ENCODE data around the gene ARL15.

DNA sequence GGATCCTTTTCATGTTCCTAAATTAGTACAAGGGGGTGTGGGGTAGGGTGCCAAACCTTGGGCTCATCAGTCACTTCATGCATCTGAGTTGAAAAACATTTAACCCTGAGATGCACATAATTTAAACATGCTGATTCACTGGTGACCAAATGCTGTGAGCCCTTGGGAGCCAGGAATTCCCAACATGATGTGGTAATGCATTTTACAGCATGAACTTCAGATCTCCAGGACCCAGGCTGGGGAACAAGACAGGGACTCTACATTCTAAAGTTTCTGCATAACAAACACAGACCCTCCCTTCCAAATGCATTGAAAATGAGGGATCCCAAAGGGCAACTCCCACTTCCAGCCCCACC, 427.7 kb downstream of the ARL15 start:
- TF ChIP-seq, protein P1, sequence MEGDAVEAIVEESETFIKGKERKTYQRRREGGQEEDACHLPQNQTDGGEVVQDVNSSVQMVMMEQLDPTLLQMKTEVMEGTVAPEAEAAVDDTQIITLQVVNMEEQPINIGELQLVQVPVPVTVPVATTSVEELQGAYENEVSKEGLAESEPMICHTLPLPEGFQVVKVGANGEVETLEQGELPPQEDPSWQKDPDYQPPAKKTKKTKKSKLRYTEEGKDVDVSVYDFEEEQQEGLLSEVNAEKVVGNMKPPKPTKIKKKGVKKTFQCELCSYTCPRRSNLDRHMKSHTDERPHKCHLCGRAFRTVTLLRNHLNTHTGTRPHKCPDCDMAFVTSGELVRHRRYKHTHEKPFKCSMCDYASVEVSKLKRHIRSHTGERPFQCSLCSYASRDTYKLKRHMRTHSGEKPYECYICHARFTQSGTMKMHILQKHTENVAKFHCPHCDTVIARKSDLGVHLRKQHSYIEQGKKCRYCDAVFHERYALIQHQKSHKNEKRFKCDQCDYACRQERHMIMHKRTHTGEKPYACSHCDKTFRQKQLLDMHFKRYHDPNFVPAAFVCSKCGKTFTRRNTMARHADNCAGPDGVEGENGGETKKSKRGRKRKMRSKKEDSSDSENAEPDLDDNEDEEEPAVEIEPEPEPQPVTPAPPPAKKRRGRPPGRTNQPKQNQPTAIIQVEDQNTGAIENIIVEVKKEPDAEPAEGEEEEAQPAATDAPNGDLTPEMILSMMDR (conservative IDR thresholded peaks at IDR 0.05 in 1 of 2, IDR thresholded peaks at IDR 0.05 in 1 of 2; ENCODE audit: extremely low read depth in 1 of 2, insufficient read depth in 1 of 2, low read depth in 1 of 2, low read length in 2 of 2): no peak
- no peak for TF ChIP-seq EZH2 (IDR thresholded peaks at IDR 0.05; ENCODE audit: borderline replicate concordance, low read length)
